ENCODE data around the gene FBXL19. TPM values are rescaled to one million over a fixed set of nuclear protein-coding genes. Genes with fewer than 3 reads are reported as not detected.
A peak's percentile ranks its signal among the peaks of the same experiment; 100 is the strongest.

Gene FBXL19
- total and polyA plus RNA-seq, 2 of the 13 experiments (the other 11 are each of a cell fraction or from before 2014, with no cell fraction given): 6.0 to 13.7 TPM

DNA sequence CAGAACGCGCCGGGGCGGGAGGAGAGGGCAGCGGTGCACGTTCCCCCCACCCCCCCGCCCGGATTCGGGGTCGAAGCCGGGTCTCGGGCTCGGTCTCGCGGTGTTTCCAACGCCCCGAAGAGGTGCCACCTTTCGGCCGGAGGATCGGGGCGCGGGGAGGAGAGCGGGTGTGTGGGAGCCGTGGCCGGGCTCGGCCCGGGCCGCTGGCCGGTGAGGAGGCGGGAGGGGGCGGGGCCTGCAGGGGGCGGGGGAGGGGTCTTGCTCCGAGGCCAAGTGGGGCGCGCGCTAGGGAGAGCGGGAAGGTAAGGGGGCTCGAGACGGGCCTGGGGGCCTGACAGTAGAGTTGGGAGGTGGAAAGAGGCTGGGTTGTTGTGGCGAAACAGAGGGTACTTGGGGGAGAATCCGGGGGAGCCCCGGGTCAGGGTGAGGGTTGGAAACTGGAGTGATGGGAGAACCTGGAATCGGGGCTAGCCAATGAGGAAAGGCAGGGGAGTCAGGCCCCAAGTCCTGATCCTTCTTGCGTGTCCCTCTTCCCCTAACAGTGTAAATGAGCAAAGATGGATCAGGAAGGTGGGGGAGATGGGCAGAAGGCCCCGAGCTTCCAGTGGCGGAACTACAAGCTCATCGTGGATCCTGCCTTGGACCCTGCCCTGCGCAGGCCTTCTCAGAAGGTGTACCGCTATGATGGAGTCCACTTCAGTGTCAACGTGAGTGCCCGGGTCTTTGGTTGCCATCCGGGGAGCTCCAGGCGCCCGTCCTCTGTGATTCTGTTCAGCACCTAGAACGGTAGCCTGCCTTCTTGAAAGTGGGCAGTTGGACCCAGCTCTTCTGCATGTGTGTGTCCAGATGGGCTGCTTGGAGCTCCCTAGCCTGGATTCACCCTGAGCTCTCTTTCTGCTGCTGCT is 35.1 kb downstream of the FBXL19 start (continued):
- TF ChIP-seq, protein P1, sequence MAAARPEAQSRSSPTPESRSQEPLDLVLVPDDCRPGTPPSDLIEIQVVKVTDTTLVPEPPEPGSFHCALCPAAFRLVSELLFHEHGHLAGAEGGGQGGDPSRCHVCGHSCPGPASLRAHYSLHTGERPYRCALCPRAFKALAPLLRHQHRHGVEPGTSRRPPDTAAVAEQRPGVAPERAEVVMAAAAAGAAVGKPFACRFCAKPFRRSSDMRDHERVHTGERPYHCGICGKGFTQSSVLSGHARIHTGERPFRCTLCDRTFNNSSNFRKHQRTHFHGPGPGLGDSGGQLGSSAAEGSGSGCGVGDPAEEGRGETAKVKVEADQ (CRISPR knock-in tag; IDR thresholded peaks at IDR 0.05; ENCODE audit: borderline replicate concordance): no peak; the same call in 1 of the 2 replicates
- no peak for TF ChIP-seq ZNF749 (CRISPR knock-in tag; IDR thresholded peaks at IDR 0.05; ENCODE audit: borderline replicate concordance)
- TF ChIP-seq, protein P2, sequence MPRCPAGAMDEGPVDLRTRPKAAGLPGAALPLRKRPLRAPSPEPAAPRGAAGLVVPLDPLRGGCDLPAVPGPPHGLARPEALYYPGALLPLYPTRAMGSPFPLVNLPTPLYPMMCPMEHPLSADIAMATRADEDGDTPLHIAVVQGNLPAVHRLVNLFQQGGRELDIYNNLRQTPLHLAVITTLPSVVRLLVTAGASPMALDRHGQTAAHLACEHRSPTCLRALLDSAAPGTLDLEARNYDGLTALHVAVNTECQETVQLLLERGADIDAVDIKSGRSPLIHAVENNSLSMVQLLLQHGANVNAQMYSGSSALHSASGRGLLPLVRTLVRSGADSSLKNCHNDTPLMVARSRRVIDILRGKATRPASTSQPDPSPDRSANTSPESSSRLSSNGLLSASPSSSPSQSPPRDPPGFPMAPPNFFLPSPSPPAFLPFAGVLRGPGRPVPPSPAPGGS (CRISPR knock-in tag; IDR thresholded peaks at IDR 0.05): 0 out of 2 replicates have a peak, but pooled peaks have one; percentile 41
- no peak for TF ChIP-seq ZMYM2 (CRISPR knock-in tag; IDR thresholded peaks at IDR 0.05)
- no peak for TF ChIP-seq SRSF4 (IDR thresholded peaks at IDR 0.05; ENCODE audit: low read depth, low read length, poor library complexity, severe bottlenecking)
- TF ChIP-seq RFX1 (IDR thresholded peaks at IDR 0.05): no peak
- TF ChIP-seq, protein P3, sequence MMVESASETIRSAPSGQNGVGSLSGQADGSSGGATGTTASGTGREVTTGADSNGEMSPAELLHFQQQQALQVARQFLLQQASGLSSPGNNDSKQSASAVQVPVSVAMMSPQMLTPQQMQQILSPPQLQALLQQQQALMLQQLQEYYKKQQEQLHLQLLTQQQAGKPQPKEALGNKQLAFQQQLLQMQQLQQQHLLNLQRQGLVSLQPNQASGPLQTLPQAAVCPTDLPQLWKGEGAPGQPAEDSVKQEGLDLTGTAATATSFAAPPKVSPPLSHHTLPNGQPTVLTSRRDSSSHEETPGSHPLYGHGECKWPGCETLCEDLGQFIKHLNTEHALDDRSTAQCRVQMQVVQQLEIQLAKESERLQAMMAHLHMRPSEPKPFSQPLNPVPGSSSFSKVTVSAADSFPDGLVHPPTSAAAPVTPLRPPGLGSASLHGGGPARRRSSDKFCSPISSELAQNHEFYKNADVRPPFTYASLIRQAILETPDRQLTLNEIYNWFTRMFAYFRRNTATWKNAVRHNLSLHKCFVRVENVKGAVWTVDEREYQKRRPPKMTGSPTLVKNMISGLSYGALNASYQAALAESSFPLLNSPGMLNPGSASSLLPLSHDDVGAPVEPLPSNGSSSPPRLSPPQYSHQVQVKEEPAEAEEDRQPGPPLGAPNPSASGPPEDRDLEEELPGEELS (CRISPR knock-in tag; IDR thresholded peaks at IDR 0.05): no peak
- TF ChIP-seq ZNF160 (CRISPR knock-in tag; IDR thresholded peaks at IDR 0.05): peak; percentile 50; the same call in 1 of the 2 replicates
- no peak for TF ChIP-seq ZNF276 (CRISPR knock-in tag; IDR thresholded peaks at IDR 0.05; ENCODE audit: low read depth)
- no peak for TF ChIP-seq ZNF547 (CRISPR knock-in tag; IDR thresholded peaks at IDR 0.05)
- TF ChIP-seq GLI4 (CRISPR knock-in tag; IDR thresholded peaks at IDR 0.05; ENCODE audit: borderline replicate concordance): 0 out of 2 replicates have a peak, but pooled peaks have one; percentile 45
- no peak for TF ChIP-seq SALL1 (CRISPR knock-in tag; IDR thresholded peaks at IDR 0.05)
- TF ChIP-seq ZNF589 (CRISPR knock-in tag; conservative IDR thresholded peaks at IDR 0.05): no peak
- no peak for TF ChIP-seq SOX13 (IDR thresholded peaks at IDR 0.05)
- no peak for TF ChIP-seq SOX13 (CRISPR knock-in tag; conservative IDR thresholded peaks at IDR 0.05 in 1 of 2, IDR thresholded peaks at IDR 0.05 in 1 of 2)
- TF ChIP-seq ARID4A (CRISPR knock-in tag; IDR thresholded peaks at IDR 0.05; ENCODE audit: borderline replicate concordance): 0 out of 2 replicates have a peak, but pooled peaks have one; percentile 29
- TF ChIP-seq ZNF569 (CRISPR knock-in tag; IDR thresholded peaks at IDR 0.05; ENCODE audit: borderline replicate concordance): no peak

Data from HepG2 (cell line).